Psoas muscle (tissue), 8 donors: ENCODE data around the gene SGCD. TPM values are rescaled to one million over a fixed set of nuclear protein-coding genes. Genes with fewer than 3 reads are reported as not detected.

Experiments
- ATAC-seq, 4 donors: fragments of 200-7000 bp; cut with Tn5 transposase; one replicate each; pipeline ENCODE4 v1.9.1; 2020; ENCODE audit warnings: moderate library complexity in 3 of 4, mild to moderate bottlenecking in 2 of 4
- DNase-seq, 2 donors: peaks; one replicate each; pipeline ENCODE4 v3.0.0-alpha.2; 2020
- H3K27ac ChIP-seq: fragments of 200-600 bp; one replicate; pipeline ENCODE4 v1.8.0; 2022
- H3K27me3 ChIP-seq, 3 donors: fragments of 200-600 bp in 1 of 3; one replicate each; pipeline versions ENCODE4 v1.6.1 to v1.8.0; 2013 to 2022; ENCODE audit warnings: low read length in 2 of 3, mild to moderate bottlenecking in 2 of 3, moderate library complexity in 1 of 3; ENCODE audit not compliant: insufficient read depth in 3 of 3
- H3K36me3 ChIP-seq, 2 donors: fragments of 200-600 bp in 1 of 2; one replicate each; pipeline versions ENCODE4 v1.6.1 to v1.8.0; 2013 to 2022; ENCODE audit warnings: low read depth in 1 of 2, mild to moderate bottlenecking in 1 of 2, moderate library complexity in 1 of 2; ENCODE audit not compliant: insufficient read depth in 1 of 2
- H3K4me1 ChIP-seq: fragments of 200-600 bp; one replicate; pipeline ENCODE4 v1.8.0; 2022
- H3K4me3 ChIP-seq: fragments of 200-600 bp; one replicate; pipeline ENCODE4 v1.8.0; 2022; ENCODE audit warnings: mild to moderate bottlenecking
- H3K9me3 ChIP-seq: fragments of 200-600 bp; one replicate; pipeline ENCODE4 v1.8.0; 2022
- WGBS, 3 donors: extraction: QIAGEN DNeasy Blood & Tissue Kit; methylation state at CpG; one replicate each; pipeline versions ENCODE4 v1.1.6 to v1.1.7; 2013; 5-methylcytosine and 5-hydroxymethylcytosine counted together
- intact Hi-C, 2 donors: fragments of 100-400 bp; cut with DNase I; formaldehyde crosslinking; loops; one replicate each; pipeline versions ENCODE4 v1.11.0 to v1.14.2; 2022
- polyA plus RNA-seq, 3 donors: library from polyadenylated mRNA; stranded (reverse); fragments of 200-250 nt; gene quantifications; one replicate each; pipeline ENCODE4 v1.2.3, GENCODE V29; 2013
- total RNA-seq, 4 donors: library from RNA; stranded (reverse); fragmentation: NEBNext Ultra II Directional in 2 of 4; extraction: Animal tissue kit (Norgen Biotek cat#: 25700) in 2 of 4; gene quantifications; one replicate each; pipeline versions ENCODE4 v1.2.1 to v1.2.4, GENCODE V29; 2021 to 2023
- TF ChIP-seq, protein P1 (sequence below): fragments of 200-600 bp; IDR thresholded peaks from one replicate; pipeline ENCODE4 v1.8.0; 2022; ENCODE audit warnings: antibody characterized with exemption
- donor health status: healthy with polysubstance abuse.
- donor health status: DM: no; HTN: no; CAD: no; lungs with moderate emphysema.
- donor health status: Bipolar disorder and iron deficiency.
- donor health status: healthy.
- donor health status: DM: yes; HTN: yes; CAD: no.
- donor health status: DM: no; HTN: no; CAD: no.
- donor health status: DM: no; HTN: no; CAD: no.
- donor health status: DM: yes; HTN: yes; CAD: no.

Gene SGCD
- total and polyA plus RNA-seq, 7 donors, result 13.2 to 51.5 (median 33.2) TPM

GRCh38 chr5:156624686-156625085 is 297.7 kb downstream of the SGCD start:
- H3K9me3 ChIP-seq, result no peaks in the 10 kb centered on the region
- no peak overlapping the region for H3K4me3 ChIP-seq
- no peak for DNase-seq
- H3K36me3 ChIP-seq, result peaks cover 0 to 2% of the 10 kb centered on the region in 2 donors
- no peaks in the 10 kb centered on the region for H3K27me3 ChIP-seq
- WGBS, 3 donors, result 87 to 94% (median 90%) methylated on average over 4 of the region's 4 CpGs
- intact Hi-C loops, result no loop called here
- peak in 1 of 4 donors; percentile 30 for ATAC-seq
- H3K27ac ChIP-seq, result no peak overlapping the region
- TF ChIP-seq, protein P1, sequence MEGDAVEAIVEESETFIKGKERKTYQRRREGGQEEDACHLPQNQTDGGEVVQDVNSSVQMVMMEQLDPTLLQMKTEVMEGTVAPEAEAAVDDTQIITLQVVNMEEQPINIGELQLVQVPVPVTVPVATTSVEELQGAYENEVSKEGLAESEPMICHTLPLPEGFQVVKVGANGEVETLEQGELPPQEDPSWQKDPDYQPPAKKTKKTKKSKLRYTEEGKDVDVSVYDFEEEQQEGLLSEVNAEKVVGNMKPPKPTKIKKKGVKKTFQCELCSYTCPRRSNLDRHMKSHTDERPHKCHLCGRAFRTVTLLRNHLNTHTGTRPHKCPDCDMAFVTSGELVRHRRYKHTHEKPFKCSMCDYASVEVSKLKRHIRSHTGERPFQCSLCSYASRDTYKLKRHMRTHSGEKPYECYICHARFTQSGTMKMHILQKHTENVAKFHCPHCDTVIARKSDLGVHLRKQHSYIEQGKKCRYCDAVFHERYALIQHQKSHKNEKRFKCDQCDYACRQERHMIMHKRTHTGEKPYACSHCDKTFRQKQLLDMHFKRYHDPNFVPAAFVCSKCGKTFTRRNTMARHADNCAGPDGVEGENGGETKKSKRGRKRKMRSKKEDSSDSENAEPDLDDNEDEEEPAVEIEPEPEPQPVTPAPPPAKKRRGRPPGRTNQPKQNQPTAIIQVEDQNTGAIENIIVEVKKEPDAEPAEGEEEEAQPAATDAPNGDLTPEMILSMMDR, result no peak
- H3K4me1 ChIP-seq, result no peaks in the 10 kb centered on the region

DNA sequence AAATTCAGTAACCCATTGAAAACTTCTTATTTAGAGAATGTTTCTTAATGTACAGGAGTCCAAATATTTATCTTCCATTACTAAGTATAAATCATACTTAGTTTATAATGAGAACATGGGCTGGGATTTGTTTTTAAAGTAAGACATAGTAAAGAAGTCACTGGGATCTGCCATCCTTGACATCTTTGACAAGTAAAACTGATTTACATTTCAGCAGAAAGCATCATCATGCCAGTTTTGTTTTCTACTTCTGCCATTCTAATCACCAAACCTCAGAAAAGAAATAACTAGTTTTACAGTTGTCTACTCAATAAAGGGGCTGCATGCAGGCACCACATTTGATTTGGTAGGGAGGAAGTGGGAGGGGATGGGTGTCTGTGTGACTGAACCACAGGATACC is 301.5 kb downstream of the SGCD start:
- Histone ChIP-seq H3K4me1 (no peaks in the 10 kb centered on the region), H3K4me3 (no peak overlapping the region), H3K27me3 (no peaks in the 10 kb centered on the region), H3K27ac (no peak overlapping the region), H3K36me3 (no peaks in the 10 kb centered on the region), H3K9me3 (no peaks in the 10 kb centered on the region)
- intact Hi-C loops, result no loop called here
- TF ChIP-seq, protein P1, result no peak
- DNase-seq (no peak), ATAC-seq (no peak)

GRCh38 chr5:156631005-156631404 is 304.0 kb downstream of the SGCD start:
- WGBS, 3 donors, result 88 to 95% (median 90%) methylated on average over 1 of the region's 1 CpG
- ATAC-seq, result no peak

GRCh38 chr5:156634301-156634700 is 307.3 kb downstream of the SGCD start:
- intact Hi-C loops, result no loop called here
- H3K4me3 ChIP-seq, result no peak overlapping the region
- H3K9me3 ChIP-seq, result peaks cover 2% of the 10 kb centered on the region
- WGBS, 3 donors, result 86 to 92% (median 86%) methylated on average over 2 of the region's 2 CpGs
- no peak for ATAC-seq
- no peak overlapping the region for H3K27ac ChIP-seq
- TF ChIP-seq, protein P1, result no peak
- H3K36me3 ChIP-seq, result no peaks in the 10 kb centered on the region
- no peaks in the 10 kb centered on the region for H3K4me1 ChIP-seq
- H3K27me3 ChIP-seq, result no peaks in the 10 kb centered on the region
- DNase-seq, result no peak

More at GRCh38 chr5:156631005-156631404, 304.0 kb downstream of the SGCD start:
- Histone ChIP-seq H3K4me1 (no peaks in the 10 kb centered on the region), H3K36me3 (no peaks in the 10 kb centered on the region), H3K27me3 (no peaks in the 10 kb centered on the region), H3K9me3 (peaks cover 2% of the 10 kb centered on the region), H3K4me3 (no peak overlapping the region), H3K27ac (no peak overlapping the region)
- intact Hi-C loops, result no loop called here
- TF ChIP-seq, protein P1, result no peak
- no peak for DNase-seq

GRCh38 chr5:156640691-156641241 is 313.8 kb downstream of the SGCD start:
- ATAC-seq (no peak), DNase-seq (no peak)
- WGBS, 3 donors, result 56 to 65% (median 62%) methylated on average over 3 of the region's 3 CpGs
- intact Hi-C loops, result no loop called here
- Histone ChIP-seq H3K9me3 (no peaks in the 10 kb centered on the region), H3K4me3 (no peak overlapping the region), H3K4me1 (no peaks in the 10 kb centered on the region), H3K27ac (no peak overlapping the region), H3K36me3 (no peaks in the 10 kb centered on the region), H3K27me3 (no peaks in the 10 kb centered on the region)
- TF ChIP-seq, protein P1, result no peak
